Measurements from ENCODE around the gene KLHL36. TPM values are rescaled to one million over a fixed set of nuclear protein-coding genes. Genes with fewer than 3 reads are reported as not detected.
"Not testable (repeated sequence)": the region's sequence is repeated elsewhere in the genome, so short reads cannot be mapped to it uniquely, and the experiment has no call there.

KLHL36 gene
- total RNA-seq, 1 donor from 2014 or later, result 76.2 TPM

DNA sequence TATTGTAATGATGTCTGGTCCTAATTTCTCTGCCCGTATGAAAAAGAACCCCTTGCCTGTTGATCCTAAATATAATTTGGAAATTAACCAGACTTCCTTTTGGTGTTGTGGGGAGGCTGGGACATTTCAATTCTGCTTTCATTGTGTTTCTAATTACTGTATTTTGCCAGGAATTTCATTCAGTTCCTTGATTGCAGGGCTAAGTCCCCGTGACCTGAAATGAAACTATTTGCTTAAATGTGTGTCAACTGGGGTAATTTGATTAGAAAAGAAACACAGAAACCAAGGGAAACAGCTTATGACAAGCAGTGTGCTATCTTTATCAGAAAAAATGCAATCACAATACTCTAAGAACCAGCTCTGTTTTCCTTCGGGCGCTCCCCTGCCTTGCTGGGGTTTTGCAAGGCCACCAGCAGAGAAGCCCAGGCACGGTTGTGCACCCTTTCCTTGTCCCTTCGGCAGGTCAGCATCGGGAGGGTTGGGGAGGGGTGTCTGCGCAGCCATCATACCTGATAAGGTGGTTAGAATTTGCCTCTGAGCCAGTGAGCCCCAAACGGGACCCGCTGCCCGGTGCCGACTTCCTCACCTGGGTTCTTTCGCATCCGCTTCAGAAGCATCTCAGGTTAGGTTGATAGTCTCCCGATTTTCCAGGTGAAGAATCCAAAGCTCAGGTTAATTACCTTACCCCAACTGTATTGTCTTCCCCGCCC is 19.4 kb downstream of the KLHL36 start:
- no peak for DNase-seq (ENCODE audit: low spot score)

DNA sequence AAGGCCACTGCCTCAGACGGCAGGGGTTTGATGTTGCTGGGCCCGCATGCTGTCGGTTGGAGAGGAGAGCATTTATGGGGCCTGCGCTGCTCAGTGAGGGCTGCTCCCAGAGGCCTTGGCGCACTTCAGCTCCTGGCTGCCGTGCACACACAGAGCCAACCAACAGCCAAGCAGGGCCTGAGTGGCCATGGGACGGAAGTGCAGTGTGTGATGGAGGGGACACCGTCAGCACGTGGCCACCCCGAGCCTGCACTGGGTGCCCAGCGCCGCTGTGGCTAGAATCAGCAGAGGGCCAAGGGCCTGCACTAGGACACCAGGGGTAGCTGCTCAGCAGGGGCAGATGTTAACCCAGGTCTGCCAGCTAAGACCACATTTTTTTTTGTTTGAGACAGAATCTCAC is 21.8 kb downstream of the KLHL36 start:
- no peak for DNase-seq (ENCODE audit: low spot score)

DNA sequence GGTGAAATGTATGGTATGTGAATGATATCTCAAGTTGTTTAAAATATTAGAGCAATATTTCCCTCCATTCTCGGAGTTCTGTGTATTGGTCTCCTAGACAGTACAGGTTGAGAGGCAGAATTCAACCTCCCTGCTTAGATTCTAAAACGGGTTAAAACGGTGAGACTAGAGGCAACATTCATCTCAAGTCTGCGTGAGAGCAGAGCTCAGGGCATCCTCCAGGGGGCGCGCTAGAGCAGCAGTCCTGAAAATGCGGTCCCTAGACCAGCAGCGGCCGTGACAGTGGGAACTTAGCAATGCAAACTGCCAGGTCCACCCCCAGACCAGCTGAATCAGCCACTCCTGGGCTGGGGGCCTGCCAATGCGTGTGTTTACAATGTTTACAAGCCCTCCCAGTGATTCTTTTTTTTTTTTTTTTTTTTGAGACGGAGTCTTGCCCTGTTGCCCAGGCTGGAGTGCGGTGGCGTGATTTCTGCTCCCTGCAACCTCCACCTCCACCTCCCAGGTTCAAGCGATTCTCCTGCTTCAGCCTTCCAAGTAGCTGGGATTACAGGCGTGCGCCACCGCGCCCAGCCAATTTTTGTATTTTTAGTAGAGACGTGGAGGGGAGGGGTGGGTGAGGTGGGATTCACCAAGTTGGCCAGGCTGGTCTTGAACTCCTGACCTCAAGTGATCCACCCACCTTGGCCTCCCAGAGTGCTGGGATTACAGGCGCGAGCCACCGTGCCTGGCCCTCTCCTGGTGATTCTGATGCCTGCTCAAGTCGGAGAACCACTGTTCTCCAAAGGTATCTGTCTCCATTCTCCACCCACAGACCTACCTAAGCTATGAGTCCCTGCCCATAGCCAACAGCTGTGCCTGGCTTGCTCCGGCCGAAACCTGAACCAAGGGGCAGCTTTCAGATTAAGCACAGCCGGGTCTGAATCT is 24.2 kb downstream of the KLHL36 start:
- DNase-seq (ENCODE audit: low spot score), result peak; percentile 76

DNA sequence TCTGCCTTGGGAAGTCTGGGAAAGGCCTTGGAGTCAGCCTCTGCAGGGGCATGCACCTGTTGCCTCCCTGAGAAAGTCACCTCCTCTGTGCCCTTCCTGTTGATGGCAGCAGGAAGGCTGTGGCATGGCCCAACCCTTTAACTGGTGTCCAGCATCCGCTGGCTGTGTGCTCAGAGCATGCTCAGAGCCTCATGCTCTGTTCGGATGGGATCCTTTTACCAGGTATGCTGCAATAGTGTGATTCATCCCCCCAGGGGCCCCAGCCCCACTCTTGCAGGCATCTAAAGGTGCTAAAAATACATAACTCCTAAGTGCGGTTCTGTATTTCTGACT is 24.9 kb downstream of the KLHL36 start:
- DNase-seq (ENCODE audit: low spot score), result no peak

DNA sequence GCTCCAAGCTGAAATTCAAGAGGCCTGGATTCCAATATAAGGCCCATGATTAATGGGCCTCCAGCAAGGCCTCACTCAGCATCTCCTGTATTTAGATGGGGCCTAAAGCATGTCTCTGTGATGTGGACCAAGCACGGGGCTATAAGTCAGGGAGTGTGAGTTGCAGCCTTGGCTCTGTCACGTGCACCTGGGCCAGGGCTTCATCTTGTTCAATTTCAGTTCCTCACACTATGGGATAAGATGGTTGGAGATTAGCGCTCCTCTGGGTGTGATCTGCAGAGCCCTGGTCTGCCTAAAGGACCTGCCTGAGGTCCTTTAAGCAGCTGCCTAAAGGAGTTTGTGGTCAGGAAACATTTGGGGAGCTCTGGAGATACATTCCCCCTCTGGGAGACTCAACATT is 25.2 kb downstream of the KLHL36 start:
- no peak for DNase-seq (ENCODE audit: low spot score)

DNA sequence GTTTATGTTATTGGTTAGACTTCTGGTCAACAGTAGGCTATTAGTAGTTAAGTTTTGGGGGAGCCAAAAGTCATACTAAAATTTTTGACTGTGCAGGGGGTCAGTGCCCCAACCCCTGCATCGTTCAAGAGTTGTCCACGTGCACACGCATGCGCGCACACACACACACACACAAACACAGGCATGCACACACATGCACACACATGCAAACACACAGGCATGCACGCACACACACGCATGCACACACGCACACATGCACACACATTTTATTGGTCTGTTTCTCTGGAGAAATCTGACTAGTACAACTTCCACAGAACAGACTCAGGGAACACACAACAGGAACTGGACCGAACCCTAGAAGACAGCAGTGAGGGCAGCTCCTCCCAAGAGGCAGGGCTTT is 27.1 kb downstream of the KLHL36 start:
- no peak for DNase-seq (ENCODE audit: low spot score)

DNA sequence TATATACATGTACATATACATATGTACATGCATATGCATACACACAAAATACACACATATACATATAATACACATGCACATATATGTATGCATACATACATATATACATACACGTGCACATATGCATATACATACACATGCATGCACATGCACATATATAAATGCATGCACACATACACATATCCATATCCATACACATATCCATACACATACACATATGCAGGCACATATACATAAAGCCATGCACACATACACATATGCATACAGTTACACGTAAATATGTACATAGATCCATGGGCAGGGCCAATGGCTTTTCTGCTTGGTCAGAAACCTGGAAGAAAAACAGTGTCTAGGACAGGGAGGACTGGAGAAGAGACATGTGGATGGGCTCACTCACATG is 27.6 kb downstream of the KLHL36 start:
- no peak for DNase-seq (ENCODE audit: low spot score)

DNA sequence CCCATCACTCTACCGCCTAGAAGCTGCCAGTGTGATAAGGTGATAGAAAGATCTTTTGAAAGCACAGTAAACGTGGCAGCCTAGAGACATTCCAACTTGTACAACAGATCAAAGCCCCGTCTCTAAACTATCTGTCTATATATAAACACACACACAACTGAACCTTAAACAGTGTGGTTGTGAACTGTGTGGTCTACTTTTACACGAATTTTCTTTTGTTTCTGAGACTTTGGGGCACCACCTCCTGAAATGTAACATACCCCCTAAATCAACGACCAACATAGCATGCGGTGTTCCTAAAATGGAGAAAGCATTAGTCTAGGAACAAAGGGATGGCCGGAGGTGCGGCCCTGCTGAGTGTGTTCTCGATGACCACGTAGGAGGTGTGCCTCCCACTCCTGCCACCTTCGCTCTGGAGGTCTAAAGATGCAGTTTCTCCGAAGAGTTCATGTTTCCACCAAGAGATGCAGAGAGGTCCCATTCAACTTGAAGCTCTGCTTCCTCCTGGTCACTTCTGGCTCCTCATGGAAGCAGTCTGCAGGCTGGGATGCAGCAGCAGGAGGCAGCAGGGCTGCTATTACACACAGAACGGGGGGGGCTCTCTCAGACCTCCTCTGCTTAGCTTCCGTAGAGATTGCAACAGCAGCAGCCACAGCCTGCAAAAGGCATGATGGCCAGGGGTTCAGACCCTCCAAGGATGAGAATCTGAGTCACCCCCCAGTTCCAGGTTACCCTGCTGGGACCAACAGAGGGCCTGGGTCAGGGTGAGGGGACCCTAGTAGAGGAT is 28.9 kb downstream of the KLHL36 start:
- no peak for DNase-seq (ENCODE audit: low spot score)

DNA sequence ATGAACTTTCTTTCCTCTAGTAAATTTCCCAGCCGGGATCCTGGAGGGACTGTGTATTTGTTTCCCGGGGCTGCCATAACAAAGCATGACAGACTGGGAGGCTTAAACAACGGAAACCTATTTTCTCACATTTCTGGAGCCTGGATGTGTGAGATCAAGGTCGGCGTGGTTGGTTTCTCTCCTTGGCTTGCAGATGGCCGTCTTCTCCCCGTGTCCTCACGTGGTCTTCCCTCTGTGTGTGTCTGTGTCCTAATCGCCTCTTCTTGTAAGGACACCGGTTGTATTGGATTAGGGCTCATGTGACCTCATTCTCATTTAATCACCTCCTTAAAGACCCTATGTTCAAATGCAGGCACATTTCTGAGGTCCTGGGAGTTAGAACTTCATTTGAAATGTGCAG is 29.5 kb downstream of the KLHL36 start:
- DNase-seq (ENCODE audit: low spot score), result no peak

DNA sequence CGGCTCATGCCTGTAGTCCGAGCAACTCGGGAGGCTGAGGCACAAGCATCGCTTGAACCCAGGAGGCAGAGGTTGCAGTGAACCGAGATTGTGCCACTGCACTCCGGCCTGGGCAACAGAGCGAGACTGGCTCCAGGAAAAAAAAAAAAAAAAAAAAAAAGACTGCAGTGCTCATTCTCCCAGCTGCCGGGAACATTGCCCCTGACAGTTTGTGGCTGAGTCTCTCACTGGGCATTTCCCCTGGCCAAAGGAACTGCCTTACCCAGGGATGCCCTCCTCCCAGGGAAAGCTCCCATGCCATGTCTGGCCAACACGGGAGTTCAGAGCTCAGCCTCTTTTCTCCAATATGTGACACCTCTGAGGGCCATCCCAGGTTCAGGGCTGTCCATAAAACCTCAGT is 30.2 kb downstream of the KLHL36 start:
- no peak for DNase-seq (ENCODE audit: low spot score)

DNA sequence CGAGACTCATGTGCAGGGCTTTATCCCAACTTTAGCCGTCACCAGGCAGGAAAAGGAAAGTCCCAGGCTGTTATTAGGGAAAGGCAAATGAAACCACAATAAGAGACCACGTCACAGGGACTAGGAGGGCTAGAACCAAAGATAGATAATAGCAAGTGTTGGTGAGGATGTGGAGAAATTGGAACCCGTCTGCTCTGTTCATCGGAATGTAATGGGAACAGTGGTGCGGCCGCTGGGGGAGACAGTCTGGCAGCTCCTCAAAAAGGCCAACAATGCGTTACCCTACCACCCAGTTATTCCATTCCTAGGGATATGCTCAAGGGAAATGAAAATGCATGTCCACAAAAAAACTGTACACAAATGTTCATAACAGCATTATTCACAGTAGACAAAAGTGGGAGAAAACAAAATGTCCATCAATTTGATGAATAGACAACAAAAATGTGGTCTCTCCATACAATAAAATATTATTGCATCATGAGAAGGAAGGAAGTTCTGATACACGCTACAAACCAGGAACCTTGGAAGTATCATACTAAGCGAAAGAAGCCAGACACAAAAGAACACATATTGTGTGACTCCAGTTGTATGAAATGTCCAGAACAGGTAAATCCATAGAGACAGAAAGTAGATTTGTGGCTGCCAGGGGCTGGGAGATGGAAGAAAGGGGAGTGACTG is 32.0 kb downstream of the KLHL36 start:
- no peak for DNase-seq (ENCODE audit: low spot score)

DNA sequence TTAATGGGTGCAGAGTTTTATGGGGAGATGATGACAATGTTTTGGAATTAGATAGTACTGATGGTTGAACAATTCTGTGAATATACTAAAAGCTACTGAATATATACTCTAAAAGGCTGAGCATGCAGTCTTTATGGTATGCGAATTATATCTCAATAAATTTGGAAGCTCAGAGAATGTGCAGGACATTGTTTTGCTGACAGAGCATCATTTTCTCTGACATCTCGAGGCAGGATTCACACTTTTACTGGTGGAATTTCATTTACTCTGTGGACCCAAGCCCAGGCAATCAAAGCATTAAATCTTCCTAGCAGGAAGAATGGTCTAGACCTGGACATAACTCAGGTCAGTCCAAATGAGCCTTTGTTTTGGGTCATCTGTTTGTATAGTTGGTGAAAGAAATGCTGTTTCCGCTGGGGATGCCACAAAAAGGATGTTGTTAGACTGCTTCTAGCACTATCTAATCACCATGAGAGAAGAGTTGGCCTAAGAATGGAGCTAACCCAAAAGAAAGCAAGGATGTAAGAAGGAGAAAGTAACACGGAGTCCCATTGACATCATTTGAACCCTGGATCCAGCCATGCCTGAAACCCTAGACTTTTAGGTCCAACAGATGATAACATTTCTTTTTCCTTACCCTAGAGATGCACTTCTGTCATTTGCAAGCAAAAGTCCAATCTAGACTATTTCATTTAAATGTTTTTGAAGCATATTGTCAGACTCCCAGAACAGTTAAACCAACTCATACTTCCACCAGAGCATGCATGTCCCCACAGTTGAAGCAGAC is 32.7 kb downstream of the KLHL36 start:
- DNase-seq (ENCODE audit: low spot score), result no peak

DNA sequence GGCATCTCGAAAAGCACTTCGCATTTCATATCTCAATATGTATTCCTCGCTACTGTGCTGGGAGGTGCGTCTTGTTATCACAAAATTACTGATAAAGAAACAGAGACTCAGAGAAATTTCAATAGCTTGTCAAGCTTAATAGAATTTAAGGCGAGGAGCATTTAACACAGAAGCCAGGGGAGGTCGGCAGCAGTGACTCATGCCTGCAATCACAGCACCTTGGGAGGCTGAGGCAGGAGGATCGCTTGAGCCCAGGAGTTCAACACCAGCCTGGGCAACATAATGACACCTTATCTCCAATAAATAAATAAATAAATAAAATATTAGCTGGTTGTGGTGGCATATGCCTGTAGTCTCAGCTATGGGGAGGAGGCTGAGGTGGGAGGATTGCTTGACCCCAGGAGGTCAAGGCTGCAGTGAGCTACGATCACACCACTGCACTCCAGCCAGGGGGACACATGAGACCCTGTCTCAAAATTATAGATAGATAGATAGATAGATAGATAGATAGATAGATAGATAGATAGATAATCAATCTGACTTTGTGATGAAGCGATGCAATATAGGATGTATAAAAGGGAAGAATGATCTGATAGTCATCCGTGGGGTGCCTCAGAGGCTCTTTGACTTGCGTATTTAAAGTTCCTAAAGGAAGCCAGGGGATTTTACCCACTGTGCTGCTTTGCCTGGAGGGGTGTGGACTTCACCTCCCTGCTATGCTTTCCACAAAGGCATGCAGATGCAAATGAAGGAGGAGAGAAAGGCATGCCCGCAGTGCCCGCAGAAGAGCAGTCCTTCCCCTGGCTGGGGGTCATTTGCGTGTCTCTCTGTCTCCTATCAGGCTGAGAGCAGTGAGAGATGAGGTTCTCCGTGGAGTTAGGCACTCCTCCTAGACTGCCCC is 35.6 kb downstream of the KLHL36 start:
- no peak for DNase-seq (ENCODE audit: low spot score)

DNA sequence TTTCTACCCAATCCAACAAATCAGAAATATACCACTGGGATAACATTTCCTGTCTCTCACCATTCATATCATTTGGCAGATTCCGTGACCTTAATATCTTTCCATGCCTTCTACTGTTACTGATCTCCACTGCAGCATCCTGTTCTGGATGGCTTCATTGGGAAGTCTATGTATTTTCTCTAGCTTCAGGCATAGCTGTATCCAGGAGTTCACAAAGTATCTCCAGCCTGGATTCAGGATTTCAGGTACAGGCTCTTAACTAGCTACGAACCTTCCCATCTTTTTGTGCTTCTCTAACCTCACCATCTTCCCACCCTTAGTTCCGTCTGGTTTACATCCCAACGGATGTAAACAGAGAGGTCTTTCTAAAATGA is 36.3 kb downstream of the KLHL36 start:
- DNase-seq (ENCODE audit: low spot score), result no peak

DNA sequence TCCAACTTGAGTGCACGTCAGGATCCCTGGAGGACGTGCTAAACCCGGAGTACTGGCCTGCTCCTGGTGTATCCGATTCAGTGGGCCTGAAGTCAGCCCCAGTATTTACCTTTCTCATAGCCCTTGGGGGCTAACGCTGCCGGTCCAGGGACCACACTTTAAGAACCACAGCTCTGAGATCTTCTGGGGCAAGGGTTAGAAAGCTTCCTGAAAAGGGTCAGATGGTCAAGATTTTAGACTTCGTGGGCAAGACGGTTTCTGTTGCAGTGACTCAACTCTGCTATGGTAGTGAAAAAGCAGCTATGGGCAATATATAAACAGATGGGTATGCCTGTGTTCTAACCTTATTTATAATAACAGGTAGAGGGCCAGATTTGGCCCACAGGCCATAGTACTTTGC is 36.9 kb downstream of the KLHL36 start:
- DNase-seq (ENCODE audit: low spot score), result no peak

DNA sequence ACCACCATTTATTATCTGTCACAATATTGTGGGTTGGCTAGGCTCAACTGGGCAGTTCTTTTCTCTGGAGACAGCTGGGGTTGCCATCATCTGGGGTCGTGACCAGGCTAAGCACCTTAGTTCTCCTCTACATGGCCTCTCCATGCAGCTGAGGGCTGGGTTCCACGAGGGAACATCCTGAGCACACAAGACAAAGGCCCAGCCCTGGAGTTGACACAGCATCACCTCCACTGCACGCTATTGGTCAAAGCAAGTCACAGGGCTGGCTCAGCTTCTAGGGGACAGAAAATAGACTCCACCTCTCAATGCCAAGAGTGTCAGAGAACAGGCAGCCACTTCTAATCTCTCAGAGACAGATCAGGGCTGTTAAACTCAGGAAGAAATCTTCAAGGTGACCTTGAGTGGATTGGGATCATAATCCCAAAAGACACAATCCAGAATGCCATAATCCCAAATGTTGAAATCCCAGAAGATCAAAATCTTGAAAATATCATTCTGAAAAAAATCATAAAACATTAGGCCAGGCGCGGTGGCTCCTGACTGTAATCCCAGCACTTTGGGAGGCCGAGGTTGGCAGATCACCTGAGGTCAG is 38.5 kb downstream of the KLHL36 start:
- no peak for DNase-seq (ENCODE audit: low spot score)

DNA sequence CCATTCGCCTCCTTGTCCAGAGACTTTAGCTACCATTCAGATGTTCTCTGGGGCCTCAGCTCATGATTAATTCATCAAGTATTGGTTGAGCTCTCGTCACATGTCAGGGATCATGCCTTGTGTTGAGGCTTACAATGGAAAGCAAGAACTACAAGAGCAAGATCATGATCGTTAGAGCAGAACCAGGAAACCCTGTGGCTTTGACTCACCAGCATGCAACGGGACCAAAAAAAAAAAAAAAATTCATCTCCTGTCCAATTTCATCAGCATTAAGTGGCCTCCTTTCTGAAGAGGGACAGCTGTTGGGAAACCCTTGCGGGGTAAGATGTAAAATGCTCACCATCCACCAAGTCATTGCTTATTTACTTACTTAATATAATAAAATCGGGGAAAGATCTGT is 39.4 kb downstream of the KLHL36 start:
- no peak for DNase-seq (ENCODE audit: low spot score)

DNA sequence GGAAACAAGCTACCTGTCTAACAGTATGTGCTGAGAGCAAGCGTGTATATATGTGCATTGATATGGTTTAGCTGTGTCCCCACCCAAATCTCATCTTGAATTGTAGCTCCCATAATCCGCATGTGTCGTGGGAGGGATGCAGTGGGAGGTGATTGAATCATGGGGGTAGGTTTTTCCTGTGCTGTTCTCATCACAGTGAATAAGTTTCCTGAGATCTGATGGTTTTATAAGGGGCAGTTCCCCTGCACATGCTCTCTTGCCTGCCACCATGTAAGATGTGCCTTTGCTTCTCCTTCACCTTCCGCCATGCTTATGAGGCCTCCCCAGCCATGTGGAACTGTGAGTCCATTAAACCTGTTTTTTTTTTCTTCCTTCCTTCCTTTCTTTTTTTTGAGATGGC is 39.9 kb downstream of the KLHL36 start:
- not testable (repeated sequence) for DNase-seq (ENCODE audit: low spot score)

DNA sequence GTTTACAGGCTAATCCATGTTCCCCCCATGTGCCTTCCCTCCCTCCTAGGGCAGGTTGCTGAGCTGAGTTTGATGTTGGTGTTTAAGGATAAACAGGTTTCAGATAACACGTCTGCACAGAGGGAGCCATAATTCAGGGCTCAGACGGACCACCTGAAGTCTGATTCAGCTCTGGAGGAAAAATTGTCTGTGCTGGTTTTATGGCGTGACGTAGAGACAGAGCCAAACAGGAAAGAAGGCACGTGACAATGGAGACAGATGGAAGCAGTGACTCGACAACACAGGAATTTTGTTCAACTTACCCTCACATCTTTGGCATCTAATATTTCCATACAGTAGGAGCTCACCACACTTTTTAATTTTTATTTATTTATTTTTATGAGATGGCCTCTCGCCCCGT is 40.8 kb downstream of the KLHL36 start:
- DNase-seq (ENCODE audit: low spot score), result no peak

All from mucosa of gallbladder (tissue), 1 donor.